GM18526 (cell line): ENCODE results near the gene CYP4F12.

Experiments used
- POLR2A ChIP-seq: IDR thresholded peaks from 3 replicates; pipeline ENCODE4 v1.6.1; 2011; ENCODE audit not compliant: insufficient read length; ENCODE audit errors: extremely low read depth

CYP4F12 gene

GRCh38 chr19:15641901-15642491, 30.9 kb upstream of the CYP4F12 start:
- TF ChIP-seq POLR2A: no peak

DNA sequence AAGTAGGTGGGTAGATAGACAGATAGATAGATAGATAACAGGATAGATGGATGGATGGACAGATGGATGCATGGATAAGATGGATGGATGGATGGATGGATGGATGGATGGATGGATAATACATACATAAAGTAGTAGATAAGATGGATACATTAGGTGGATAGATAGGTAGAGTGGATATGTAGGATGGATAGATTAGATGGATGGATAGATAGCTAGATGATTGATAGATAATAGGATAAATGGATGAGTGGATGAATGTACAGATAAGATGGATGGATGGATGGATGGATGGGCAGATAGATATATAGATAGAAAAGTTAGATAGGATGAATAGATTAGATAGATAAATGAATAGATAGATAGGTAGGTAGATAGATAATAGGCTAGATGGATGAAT, 30.1 kb upstream of the CYP4F12 start:
- TF ChIP-seq POLR2A: no peak

GRCh38 chr19:15643387-15643786, 29.5 kb upstream of the CYP4F12 start:
- TF ChIP-seq POLR2A: no peak

DNA sequence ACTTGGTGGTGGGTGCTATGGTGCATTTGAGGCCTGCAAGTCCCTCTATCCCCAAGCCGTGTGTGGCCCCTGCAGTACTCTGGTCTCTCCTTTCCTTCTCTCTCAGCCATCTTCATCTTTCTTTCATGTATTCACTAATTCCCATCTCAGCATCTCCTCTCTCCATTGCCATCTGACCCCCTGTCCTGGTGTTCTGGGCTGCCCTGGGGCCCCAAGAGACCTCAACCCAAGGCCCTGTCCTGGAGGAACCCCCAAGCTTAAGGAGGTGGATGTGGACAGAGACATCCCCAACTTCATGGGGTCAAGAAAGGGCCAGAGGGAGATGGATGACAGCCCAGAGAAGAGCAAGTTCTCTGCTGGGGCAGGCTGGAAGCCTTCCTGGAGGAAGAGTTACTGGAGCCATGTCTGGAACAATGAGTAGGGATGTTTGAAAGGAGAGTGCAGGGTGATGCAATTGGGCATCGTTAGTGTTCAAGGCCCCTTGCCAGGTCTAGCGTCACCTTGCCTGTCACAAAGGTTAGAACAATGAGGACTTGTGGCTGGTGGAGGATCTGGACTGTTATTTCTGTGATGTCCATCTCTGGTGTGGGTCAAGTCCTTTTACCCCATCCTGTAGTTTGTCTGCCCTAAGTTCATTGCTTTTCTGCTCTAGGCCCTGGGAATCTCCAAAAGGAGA, 28.7 kb upstream of the CYP4F12 start:
- TF ChIP-seq POLR2A: no peak

DNA sequence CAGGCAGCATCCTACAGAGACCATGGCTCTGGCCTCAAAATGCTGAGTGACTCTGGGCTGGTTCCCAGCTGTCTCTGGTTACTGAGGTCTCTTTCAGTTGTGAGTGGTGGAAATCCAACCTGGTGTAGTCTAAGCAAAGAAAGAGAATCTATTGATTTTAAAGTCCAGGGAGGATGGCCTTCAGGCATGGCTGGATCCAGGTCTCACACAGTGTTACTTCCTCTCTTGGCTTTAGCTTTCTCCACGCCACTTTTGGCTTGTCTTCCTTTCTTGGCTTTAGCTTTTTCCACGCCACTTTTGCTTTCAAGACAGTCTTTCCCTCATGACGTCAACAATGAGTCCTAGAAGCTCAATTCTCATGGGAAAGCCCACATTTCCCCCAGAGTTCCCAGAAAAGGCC, 28.1 kb upstream of the CYP4F12 start:
- no peak for TF ChIP-seq POLR2A

- TF ChIP-seq POLR2A: no peak
Observed at GRCh38 chr19:15649526-15649925, 23.4 kb upstream of the CYP4F12 start.

GRCh38 chr19:15651791-15652190, 21.1 kb upstream of the CYP4F12 start:
- no peak for TF ChIP-seq POLR2A

GRCh38 chr19:15652559-15653278, 20.2 kb upstream of the CYP4F12 start:
- TF ChIP-seq POLR2A: no peak

- TF ChIP-seq POLR2A: no peak
Observed at GRCh38 chr19:15656467-15656866, 16.4 kb upstream of the CYP4F12 start.

DNA sequence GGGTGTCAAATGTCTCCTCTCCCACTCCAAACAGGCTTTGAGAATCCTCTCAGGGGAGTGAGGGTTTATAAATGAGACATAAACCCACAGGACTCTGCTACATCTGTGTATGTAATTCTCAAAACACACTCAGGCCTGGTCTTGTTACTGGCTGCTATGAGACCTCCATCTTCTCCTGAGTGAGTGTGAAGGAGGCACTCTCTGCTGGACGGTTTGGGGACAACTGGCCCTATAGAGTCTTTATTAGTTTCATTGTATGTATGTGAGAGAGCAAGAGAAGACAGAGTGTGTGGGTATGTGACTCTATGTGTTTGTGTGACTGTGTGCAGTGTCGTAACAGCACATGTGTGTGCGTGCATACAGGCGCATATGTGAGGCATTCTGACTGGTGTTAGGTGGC, 9.6 kb upstream of the CYP4F12 start:
- TF ChIP-seq POLR2A: no peak

DNA sequence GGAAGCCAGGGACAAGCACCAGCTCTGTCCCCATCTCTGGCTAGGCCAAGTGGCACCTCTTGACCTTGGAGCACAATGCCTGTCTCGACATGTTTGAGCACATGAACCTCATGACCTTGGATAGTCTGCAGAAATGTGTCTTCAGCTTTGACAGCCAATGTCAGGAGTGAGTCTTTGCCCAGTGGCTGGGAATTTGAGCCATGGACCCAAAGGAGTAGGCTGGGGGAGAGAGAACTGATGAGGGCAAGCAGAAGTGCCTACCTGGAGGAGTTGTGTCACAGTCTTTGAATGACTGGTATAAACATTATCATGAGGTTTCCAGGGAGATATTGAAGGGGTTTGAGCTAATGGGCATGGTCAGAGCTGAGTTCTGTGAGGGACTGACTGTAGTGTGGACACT, 6.7 kb upstream of the CYP4F12 start:
- no peak for TF ChIP-seq POLR2A

GRCh38 chr19:15666883-15667282, 6.0 kb upstream of the CYP4F12 start:
- TF ChIP-seq POLR2A: no peak

DNA sequence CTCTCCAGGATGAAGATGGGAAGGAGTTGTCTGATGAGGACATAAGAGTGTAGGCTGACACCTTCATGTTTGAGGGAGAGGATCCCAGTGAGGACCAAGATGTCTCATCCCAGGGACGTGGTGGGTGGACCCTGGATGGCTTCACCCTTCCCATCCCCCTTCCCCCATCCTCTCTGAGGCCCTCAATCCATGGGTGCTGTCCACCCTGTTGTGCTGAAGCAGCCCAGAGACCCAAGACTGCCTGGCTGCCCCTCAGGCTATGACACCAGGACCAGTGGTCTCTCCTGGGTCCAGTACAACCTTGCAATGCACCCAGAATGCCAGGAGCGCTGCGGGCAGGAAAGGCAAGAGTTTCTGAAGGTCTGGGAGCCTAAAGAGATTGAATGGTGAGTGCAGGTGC, 3.4 kb upstream of the CYP4F12 start:
- TF ChIP-seq POLR2A: no peak

DNA sequence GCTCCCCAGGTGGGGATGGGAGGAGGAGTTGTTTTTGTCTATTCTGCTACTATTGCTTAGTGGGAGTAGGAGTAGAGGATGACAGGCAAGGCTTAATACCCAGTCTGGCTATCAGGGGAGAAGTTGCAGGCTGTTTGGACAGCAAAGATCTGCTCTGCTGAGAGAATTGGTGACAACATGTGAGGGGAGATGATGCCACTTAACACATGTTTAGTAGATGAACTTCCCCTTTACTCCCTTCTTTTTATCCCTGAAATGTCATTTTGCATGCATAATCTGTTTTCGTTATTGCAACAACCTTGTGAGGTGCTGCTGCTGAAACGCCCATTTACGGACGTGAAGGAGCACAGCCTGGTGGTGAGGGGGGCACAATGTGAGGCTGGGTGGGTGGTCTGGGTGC, 3.0 kb upstream of the CYP4F12 start:
- TF ChIP-seq POLR2A: no peak

- TF ChIP-seq POLR2A: no peak
Observed at GRCh38 chr19:15671237-15671821, 1.6 kb upstream of the CYP4F12 start.
